Kidney epithelial cell (primary cell): Measurements from ENCODE around the gene WIPF1. TPM values are rescaled to one million over a fixed set of nuclear protein-coding genes. Genes with fewer than 3 reads are reported as not detected.

Experiments used
- DNase-seq: peaks from one replicate; pipeline ENCODE4 v3.0.0-alpha.2; 2010; ENCODE audit warnings: low read depth
- H3K27me3 ChIP-seq: 2 replicates; pipeline ENCODE4 v1.6.0; 2011; ENCODE audit warnings: low read length; ENCODE audit not compliant: control insufficient read depth, insufficient read depth
- H3K36me3 ChIP-seq: 2 replicates; pipeline ENCODE4 v1.5.1; 2011; ENCODE audit warnings: low read length; ENCODE audit not compliant: control insufficient read depth, insufficient read depth
- H3K4me3 ChIP-seq: 2 replicates; pipeline ENCODE4 v1.5.1; 2011; ENCODE audit warnings: low read depth, mild to moderate bottlenecking, control low read depth, low read length
- total RNA-seq: library from RNA; depleted of rRNA; stranded (reverse); fragments of >200 nt; gene quantifications from 2 replicates; pipeline ENCODE4 v1.2.3, GENCODE V29; 2015
- TF ChIP-seq, protein P1 (sequence below): IDR thresholded peaks from 2 replicates; pipeline ENCODE4 v1.5.1; 2011; ENCODE audit warnings: mild to moderate bottlenecking, moderate library complexity, low read length, control low read depth, inconsistent platforms; ENCODE audit not compliant: insufficient read depth, poor library complexity, severe bottlenecking

The WIPF1 gene
- total RNA-seq, 1 donor from 2014 or later: 9.5 TPM

DNA sequence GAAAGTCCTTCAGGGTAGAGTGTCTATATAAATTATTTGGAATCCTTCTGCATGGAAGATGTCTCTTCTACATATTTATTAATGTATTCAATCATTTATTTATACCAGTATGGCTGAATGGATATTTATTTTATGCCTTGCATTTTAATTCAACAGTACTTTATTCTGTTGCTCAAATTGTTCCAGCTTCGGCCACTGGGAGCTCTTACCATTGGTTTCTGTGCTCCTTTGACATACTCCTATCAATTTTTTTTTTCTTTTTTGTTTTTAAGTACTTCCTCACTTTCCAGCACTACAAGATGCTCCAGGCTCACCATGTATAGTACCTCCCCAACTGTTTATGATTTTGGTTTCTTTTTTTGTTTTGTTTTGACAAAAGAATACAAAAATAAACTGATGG is 39.4 kb upstream of the WIPF1 start:
- TF ChIP-seq, protein P1, sequence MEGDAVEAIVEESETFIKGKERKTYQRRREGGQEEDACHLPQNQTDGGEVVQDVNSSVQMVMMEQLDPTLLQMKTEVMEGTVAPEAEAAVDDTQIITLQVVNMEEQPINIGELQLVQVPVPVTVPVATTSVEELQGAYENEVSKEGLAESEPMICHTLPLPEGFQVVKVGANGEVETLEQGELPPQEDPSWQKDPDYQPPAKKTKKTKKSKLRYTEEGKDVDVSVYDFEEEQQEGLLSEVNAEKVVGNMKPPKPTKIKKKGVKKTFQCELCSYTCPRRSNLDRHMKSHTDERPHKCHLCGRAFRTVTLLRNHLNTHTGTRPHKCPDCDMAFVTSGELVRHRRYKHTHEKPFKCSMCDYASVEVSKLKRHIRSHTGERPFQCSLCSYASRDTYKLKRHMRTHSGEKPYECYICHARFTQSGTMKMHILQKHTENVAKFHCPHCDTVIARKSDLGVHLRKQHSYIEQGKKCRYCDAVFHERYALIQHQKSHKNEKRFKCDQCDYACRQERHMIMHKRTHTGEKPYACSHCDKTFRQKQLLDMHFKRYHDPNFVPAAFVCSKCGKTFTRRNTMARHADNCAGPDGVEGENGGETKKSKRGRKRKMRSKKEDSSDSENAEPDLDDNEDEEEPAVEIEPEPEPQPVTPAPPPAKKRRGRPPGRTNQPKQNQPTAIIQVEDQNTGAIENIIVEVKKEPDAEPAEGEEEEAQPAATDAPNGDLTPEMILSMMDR: no peak
- Histone ChIP-seq H3K36me3 (no peaks in the 10 kb centered on the region), H3K27me3 (no peaks in the 10 kb centered on the region), H3K4me3 (no peak overlapping the region)
- no peak for DNase-seq

DNA sequence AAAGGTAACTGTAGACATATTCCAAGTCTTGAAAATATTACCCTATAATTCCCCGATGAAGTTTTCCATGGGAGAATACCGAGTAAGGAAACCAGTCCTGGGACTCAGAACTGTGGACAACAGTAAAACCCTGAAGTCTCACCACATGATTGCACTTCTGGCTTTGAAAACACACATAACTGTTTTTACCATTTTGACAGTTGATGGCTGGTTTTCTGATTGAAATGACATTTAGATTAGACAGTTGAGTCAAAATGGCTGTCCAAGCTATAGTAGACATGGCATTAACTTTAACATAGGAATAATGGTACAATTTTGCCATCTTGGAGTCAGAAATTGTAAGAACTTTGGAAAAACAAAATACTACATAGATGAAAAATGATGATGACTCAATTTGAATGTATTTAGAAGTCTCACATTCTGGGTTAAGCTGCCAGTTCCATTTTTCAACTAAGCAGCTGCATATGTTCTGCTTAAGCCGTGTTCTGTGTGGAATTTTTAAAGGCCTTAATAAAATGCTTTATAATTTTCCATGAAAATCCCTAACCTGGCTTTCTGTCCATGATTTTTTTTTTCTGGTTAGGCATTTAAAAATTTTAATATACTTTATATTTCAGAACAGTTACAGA is 38.3 kb upstream of the WIPF1 start:
- TF ChIP-seq, protein P1: no peak
- no peak for DNase-seq
- Histone ChIP-seq H3K27me3 (no peaks in the 10 kb centered on the region), H3K4me3 (no peak overlapping the region), H3K36me3 (no peaks in the 10 kb centered on the region)

DNA sequence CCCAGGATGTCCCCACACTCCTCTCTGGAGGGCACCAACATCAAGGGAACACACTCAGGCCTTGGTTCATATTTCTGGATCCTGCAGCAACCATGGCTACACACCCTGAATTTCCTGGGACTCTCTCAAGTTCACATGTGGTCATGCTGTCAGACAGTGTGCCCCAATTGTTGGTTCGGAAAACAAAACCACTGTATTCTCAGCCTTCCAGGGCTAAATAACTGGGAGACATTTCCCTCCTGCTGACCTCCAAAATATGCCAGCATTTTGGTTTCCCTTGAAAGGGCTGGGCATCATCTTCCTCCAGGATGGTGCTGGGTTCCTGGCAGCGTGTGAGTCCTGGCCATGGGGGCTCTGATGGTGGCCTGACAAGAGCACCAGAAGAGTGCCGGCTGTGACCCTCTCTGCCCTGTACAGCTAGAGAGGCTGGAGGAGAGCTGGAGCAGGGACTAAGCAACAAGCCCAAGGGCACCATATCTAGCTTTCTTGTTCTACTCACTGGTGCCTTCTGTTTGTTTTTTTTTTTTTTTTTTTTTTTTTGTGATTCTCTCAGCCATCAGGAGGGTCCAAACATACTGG is 37.5 kb upstream of the WIPF1 start:
- Histone ChIP-seq H3K4me3 (no peak overlapping the region), H3K36me3 (no peaks in the 10 kb centered on the region), H3K27me3 (no peaks in the 10 kb centered on the region)
- DNase-seq: no peak
- TF ChIP-seq, protein P1: no peak

DNA sequence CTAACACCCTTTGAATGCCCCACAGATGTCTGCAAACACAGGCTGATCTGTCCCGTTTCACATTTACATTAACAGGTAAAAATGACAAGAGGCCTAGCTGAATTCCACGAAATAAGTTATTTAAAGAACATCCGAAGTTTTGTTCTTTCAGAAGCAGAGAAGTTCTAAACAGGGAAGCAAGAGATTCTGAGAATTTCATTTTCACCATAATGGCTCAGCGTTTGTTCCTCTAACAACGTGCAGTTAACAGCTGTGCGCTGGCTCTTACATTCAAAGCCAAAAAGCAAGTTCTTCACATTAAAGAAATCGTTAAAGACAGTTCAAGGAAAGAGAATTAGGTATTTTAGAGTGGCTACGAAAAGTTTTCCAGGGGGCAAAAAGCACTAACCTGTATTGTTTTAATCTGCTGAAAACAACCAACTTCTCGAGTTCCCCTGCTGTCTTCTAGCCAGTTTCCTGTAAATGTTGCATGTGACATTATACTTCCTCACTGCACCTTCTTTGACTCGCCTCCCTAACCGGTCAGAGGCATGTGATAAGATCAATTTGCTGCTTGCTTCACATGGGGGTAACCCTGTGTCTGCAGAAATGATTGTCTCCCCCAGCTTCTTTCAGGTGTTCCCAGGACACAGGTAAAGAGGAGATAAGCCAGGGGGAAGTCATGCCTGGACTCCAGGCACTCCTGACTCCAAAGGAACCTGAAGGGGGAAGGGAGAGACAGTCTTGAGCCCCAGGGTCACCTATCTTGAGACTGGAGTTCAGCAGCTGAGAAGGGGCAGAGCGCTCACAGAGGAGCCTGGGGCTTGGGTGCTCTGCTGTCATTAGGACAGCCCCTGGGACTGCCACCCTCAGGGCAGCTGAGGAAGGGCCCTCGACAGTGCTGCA is 36.8 kb upstream of the WIPF1 start:
- TF ChIP-seq, protein P1: no peak
- no peaks in the 10 kb centered on the region for H3K27me3 ChIP-seq
- no peak for DNase-seq
- H3K36me3 ChIP-seq: no peaks in the 10 kb centered on the region
- H3K4me3 ChIP-seq: no peak overlapping the region

DNA sequence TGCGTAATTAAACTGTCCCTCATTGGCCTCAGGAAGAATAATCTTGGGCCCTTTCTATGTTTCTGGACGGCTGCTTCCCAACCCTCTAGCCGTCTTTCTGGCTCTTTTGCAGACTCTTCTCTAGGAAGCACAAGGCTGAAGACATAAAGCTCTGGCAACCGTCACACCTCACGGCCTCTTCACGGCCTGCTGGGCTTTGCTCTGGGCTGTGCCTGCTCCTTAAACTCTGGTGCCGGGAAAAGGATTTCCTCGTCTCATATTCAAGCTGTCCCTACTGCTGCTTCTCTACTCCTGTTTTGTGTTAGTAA is 36.0 kb upstream of the WIPF1 start:
- TF ChIP-seq, protein P1: no peak
- Histone ChIP-seq H3K27me3 (no peaks in the 10 kb centered on the region), H3K36me3 (no peaks in the 10 kb centered on the region), H3K4me3 (no peak overlapping the region)
- DNase-seq: peak; percentile 31
